Breast epithelium (tissue), 3 donors: ENCODE results near the gene STAG1.

ENCODE experiments used
- CTCF ChIP-seq, 3 donors: fragments of 450-650 bp; IDR thresholded peaks; one replicate each; pipeline ENCODE4 v1.5.1; 2016 to 2017; ENCODE audit warnings: antibody characterized with exemption in 3 of 3, mild to moderate bottlenecking in 3 of 3, moderate library complexity in 3 of 3
- POLR2A ChIP-seq: fragments of 450-650 bp; IDR thresholded peaks from one replicate; pipeline ENCODE4 v1.6.1; 2016; ENCODE audit warnings: antibody characterized with exemption, mild to moderate bottlenecking, moderate library complexity

GRCh38 chr3:136624894-136625815 is 127.0 kb downstream of the STAG1 start:
- TF ChIP-seq POLR2A (no peak), CTCF (IDR thresholded peaks at IDR 0.05) (no peak)
